GM18909 (cell line): ENCODE results near the gene NDUFS6.

Experiments used
- ATAC-seq: cut with Tn5 transposase; IDR thresholded peaks from one replicate; pipeline ENCODE4 v1.9.1; 2021; ENCODE audit warnings: mild to moderate bottlenecking; ENCODE audit not compliant: unreplicated experiment, poor library complexity

The NDUFS6 gene

DNA sequence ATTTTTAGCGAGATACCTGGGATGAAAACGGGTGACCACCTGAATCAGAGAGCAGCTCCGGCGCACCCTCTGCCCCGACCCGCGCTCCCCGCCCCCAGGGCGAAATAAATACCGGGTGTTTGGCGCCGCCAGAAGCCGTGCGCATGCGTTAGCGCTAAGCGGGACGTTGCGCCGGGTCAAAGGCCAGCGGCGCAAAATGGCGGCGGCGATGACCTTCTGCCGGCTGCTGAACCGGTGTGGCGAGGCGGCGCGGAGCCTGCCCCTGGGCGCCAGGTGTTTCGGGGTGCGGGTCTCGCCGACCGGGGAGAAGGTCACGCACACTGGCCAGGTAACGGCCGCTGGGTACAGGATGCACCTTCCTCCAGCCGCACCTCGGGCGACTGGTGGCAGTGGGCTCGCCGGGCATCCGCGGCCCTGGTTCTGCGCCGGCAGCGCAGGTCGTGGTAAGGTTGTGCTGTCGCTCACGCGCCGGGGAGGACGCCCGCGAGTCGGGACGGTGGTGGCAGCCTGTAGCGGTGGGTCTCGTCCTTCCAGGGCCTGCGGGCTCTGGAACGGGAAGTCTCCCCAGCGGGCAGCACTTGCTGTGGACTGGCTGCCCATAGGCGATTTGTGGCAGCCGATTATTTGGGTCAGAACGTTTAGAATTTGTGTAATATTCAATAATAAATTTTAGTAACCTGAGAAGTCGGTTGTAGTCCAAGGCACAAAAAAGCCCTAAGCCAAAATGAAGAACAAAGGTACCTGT, at the start of gene NDUFS6:
TSS of gene NDUFS6 (plus strand) at position 186 of the 745 bp plus-strand sequence. CDS start at position 197, 11 bp downstream.
- peak; percentile 63 for ATAC-seq

DNA sequence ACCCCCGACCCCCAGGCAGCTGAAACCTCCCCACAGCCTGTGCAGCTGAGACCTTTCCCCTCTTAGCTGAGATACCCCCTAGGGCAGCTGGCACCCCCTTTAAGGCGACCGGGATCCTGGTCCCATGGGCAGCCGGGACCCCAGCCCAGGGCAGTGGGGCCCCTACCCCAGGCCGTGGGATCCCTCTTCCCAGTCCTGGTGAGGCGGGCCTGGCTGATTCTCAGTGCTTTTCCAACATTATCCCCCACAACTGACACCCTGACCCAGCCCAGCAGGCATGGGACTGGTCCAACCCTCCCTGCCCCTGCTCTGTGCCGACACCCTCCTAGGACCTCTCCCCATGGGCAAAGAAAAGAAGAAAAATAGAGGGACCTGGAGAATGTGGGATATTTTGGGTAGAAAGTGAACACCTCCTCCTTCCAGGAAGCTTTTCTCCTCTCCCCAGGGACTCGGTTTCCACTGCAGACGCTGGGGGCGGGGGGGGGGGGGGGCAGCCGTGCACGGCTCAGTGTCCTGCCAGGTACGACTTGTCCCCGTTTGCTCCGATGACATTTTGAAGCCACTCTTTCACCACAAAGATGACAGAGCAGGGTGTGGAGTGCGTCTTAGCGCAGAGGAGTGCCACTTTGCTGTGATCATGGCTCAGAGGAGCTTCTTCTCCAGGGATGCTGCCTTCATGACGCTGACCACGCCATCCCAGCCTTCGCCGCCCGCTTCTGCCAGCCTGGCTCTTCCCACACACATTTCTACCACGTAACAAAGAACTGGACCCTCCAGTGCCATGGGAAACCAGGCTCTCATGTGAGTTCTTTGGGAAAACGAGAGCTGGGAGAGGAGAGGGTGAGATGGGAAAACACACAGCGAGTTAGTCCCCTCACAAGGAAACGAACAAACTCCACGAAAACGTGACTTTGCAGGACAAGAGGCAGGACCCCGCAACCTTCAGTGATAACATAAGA, 49.1 kb upstream of the NDUFS6 start:
- no peak for ATAC-seq

DNA sequence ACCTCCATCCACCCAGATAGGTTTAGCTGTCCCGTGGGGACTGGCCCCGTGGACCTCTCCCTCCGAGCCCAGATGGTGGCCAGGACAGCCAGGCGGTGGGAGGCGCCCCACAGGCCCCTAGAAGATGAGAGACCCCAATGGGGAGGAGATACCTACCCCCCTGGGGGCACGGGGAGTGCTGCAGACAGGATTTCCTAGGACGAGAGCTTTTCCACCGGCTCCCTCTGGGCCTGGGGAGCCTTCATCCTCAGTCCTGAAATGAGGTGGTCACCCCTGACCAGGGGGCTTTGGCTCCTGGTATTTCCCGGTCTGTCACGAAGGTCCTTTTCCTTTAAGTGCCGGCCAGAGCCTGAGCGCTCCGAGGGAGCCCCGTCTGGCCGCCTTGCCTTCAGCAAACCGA, 48.3 kb upstream of the NDUFS6 start:
- no peak for ATAC-seq

DNA sequence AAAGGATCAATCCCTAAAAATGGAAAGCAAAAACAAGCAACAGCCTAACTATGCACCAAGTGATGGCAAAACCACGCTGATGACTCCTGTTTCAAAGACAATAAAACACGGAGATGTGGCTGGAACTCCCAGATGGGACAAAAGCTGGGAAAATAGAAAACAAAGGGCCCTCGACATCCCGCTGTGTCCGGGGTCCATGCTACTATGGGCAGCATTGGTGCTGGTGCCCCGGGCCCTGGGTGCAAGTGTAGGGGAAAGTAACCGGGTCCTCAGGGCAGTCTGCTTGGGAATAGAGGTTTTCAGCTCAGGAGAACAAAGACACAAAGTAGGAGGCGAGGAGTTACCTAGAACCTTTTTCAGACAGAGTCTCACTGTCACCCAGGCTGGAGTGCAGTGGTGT, 47.7 kb upstream of the NDUFS6 start:
- no peak for ATAC-seq

DNA sequence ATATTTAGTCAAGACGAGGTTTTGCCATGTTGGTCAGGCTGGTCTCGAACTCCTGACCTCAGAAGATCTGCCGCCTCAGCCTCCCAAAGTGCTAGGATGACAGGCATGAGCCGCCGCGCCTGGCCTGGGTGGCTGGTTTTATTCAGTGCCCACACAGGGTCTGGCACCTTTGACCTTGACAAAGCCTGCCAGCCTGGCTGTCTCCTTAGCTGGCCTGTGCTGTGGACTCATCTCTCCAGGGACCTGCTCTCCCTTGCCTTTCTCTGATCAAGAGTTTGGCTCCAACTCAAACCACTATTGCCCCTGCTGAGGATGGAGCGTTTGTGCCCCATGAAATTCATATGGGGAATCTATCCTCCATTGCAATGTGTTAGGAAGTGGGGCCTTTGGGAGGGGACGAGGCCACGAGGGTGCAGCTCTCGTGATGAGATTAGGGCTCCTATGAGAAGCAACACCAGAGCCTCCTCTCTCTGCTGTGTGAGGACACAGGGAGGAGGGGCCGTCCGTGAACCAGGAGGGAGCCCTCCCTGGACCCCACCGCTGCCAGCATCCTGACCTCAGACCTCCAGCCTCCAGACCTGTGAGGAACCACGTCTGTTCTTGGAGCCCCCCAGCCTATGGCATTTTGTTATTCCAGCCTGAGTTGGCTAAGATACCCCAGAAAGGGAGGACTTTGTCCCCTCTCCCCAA, 46.5 kb upstream of the NDUFS6 start:
- no peak for ATAC-seq

DNA sequence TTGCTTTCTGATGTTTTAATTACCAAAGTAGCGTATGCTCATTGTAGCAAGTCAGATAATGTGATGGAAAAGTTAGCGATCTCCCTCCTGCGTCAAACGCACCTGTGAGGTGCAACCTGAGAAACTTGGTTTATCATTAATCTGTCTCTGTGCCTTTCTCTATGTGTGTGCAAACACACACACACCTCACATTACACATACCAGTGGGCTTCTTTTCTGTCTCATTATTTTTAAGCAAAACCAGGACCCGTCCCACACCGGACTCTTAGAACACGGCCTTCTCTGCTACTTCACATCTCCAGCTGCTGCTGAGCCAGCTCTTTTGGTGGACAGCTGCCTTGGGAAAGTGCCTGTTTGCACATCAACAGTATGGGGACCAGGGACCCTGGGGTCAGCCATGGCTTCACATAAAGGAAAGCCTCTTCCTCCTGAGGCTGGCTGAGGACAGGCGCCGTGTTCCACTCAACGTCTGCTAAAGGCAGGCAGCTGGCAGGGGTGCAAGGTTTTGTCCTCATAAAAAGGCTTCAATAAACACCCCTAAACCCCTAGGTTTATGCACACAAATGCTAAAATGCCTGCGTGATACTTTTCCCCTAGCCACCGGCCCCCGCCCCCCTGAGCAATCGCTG, 45.8 kb upstream of the NDUFS6 start:
- no peak for ATAC-seq

DNA sequence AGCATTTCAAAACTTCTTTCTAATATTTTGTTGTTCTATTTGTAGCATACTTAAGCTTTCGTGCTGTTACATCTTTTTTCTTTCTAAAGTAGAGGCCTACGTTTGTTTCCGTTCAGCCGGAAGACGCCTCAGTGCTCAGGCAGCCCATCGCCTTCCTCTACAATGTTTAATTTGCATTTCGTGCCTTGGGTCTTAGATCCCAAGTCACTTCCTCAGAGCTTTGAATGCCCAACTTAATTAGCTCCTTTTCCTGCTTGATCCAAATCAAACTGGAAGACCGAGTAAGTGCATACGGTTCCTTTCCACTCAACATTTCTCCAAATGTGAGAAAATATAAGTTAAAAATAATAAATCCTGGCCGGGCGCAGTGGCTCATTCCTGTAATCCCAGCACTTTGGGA, 44.7 kb upstream of the NDUFS6 start:
- ATAC-seq, result no peak

DNA sequence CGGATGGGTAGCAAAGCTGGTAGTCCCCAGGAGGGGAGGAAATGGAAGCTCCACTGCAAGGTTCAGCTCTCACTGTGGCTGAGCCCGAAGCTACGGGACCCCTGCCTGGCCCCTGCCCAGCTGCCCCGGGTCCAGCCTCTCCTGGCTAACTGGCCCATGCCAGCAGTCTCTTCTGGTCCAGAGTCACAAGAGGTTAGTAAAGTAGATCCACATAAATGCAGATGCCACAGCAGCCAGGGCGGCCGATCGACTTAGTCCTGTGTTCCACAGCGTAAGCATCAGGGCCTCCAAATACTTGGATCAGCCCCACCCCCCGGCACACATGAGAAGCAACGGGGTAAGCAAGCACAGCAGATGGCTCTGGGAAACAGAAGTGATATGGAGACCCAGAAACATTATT, 43.7 kb upstream of the NDUFS6 start:
- no peak for ATAC-seq

DNA sequence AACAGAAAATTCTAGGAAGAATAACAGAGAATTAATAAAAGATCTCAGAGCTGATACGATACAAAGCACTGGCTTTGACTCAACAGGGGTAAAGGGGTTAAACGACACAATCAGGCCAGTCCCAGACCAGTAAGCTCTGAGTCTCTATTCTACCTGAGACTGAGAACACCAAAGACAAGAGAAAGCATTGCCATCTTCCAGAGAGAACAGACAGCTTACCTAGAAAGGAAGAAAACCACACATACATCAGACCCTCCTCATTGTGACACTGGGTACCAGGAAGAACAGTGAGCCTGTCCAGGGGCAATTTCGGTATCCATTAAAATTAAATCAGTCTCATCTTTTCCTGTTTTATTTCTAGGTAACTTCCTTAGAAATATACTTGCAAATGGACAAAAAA, 42.6 kb upstream of the NDUFS6 start:
- no peak for ATAC-seq

DNA sequence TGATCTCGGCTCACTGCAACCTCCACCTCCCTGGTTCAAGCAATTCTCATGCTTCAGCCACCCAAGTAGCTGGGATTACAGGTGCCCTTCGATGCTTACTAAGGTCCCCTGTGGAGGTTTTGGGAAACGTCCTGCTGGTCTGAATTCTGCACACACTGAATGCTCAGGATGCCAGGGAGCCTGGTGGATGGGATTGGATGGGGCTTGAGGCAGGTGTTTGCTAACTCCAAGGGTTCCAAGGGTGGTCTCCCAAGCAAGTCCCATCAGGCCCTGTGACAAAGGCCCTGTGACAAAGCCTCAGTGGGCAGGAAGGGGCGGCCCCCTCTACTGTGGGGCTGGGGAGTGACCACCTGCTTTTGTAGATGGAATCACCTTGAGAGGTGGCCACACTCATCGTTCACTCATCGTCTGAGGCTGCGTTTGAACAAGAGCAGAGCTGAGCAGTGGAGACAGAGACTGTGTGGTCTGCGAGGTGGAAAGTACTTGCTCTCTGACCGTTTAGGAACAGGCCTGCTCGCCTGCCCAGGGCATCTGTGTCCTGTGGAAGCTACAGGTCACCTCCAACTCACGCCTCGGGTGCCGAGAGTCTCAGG, 41.7 kb upstream of the NDUFS6 start:
- no peak for ATAC-seq

DNA sequence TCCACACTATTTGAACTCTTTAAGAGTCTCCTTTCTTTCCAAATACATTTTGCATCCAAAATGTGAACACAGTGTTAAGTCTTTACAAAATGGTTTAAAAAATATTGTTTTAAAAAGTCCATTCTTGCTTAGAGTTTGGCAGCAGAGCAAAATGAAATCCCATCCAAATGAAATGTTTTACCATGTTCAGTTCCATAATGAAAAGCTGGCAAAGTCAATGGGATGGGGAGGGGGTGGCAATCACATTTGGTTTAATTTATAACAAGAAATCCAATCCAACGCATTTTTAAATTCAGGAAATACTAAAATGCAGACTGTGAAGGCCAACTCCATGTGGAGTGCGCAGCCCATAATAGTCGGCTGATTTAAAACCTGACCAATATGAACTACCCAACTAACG, 41.0 kb upstream of the NDUFS6 start:
- ATAC-seq, result no peak

DNA sequence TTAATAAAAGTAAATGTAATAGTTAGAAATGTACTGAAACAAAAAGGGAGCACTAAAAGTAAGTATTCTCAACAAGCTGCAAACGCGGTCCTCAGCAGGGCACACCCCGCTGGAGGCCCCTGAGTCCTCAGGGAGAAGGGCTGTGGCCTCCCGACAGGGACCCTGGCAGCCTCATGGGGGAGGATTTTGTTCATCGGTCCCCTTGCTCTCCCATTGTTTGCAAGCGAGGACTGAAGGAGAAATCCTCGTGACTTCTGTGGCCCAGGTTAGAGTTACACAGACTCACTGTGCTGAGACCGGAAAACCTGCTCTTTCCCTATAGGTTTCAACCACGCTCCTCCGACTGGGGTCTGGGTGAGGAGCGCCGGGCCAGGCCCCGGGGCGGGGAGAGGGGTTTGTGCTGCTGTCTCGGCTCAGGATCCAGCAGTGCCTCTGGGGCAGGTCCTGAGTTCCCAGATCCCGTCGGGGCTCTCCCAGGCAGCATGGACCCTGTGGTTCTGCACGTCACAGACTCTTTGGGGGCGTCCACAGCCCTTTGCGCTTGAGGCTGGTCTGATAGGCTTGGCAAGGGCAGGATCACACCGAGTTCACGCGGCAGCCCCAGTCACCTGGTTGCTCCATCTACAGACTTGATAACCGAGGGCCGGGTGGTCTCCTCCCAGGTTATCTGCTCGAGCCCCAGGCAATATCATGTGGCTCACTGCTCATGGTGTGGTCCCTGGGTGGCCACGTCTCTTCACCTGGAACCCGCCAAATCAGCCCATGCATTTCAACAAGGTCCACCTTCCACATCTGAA, 40.4 kb upstream of the NDUFS6 start:
- no peak for ATAC-seq

DNA sequence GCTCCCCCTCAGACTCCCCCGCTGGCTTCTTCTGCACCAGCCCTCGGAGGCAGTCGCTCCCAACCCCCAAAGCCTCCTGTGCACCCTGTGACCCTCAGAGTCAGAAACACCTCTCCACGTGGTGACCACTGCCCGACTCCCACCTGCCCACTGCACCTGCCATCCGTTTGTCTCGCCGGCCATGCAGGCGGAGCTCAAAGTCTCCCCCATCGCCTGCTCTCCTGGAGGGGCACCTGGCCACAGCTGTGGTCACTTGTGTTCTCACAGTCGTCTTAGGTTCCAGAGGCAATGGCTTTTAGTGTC, 39.8 kb upstream of the NDUFS6 start:
- ATAC-seq, result no peak

DNA sequence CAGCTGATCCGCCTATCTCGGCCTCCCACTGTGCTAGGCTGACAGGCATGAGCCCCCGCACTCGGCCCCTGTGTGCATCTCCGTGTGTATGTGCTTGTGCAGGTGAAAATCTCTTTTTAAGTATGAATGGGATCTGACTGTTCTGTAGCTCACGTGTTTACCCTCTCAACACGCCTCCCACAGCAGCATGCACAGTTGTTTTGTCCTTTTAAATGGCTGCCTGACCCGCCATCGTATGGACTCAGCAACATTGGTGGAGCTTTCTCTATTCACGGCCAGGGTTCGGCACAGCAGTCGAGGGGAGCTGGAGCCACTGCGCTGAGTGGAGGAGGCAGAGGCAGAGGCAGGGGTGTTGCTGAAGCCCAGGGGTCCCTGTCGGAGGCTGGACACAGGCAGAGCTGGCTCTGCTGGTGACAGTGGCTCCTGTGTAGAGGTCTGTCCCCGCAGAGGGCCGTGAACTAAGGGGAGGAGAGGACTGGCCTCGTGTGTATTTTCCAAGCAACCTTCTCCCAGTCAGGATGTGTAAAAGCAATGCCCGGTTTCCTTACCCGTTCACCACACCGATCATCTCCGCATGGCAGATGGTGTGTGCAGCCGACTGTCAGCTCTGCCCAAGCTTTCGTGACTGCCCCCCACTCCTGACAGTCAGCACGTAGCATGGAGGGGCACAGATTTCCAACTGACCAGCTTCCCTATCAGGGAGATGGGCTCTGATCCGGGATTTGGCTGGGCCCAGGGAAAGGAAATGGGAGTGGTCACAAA, 38.9 kb upstream of the NDUFS6 start:
- ATAC-seq, result no peak

DNA sequence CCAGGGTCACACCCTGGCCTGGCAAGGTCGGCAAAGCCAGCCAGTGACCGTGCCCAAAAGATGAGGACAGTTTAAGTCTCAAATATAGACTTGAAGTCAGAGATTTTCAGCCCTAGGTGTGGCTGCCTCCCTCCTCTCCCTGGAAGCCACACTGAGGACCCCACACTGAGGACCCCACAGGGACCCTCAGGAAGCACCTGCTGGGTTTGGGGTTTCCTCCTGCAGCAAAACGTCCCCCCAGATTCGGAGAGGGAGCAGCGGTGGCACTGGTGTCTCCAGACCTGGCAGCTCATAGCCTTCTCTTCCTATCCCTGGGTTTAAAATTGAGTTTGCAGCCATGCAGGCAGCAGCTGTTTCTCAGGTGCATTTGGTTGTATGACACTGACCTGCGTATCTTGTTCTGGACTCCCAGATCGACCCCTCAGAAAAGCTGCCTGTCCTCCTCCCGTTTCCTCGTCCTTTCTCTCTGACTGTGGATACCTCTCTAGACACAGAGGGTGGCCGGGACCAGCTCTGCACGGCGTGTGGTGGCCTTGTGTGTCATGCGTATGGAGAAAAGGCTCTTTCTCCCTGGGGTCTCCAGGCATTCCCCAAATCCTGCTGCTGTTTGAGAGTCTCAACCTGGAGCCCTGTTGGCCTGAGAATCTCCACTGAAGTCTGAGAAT, 38.2 kb upstream of the NDUFS6 start:
- no peak for ATAC-seq

DNA sequence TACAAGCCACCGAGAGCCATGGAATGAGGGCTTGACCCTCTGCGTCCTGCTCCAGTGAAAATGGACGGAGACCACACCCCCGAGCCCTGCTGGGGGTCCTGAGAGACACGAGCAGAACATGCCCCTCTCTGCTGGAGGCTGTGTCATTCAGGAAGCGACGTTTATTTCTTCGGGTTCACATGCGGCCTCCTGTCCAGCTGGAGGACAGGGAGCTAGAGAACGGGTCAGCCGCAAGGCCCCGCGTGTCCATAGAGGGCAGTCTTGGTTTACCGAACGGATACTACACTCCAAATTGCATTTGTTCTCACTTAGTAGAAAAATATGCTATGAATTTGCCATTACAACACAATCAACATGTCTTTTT, 37.7 kb upstream of the NDUFS6 start:
- no peak for ATAC-seq

DNA sequence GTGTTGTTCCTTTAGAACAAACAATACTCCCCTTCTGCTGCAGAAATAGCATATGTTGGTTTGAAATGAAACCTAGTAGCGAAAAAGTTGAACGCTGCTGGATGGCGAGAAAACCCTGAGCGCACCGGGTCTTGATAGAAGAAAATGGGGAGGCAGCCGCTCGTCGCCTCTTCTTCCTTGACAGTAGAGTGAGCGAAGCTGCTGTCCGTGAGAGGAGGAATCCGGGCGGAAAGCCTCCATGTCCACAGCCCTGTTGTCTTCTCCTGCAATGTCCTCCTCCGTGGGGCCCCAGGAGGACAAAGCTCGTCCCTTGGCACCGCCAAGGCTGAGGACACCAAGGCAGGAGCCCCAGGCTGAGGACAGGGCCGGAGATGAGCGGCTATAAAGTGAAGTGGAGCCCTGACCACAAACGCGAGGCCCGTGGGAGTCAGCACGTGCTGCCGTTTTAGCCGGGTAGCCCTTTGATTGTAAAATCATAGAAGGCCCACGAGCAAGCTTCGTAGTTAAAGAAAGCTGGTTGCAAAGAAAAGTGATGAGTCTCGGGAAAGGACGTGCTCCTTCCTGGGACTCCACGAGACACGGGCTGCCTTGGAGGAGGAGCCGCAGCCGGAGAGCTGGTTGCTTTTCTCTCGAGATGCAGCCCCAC, 37.1 kb upstream of the NDUFS6 start:
- no peak for ATAC-seq

DNA sequence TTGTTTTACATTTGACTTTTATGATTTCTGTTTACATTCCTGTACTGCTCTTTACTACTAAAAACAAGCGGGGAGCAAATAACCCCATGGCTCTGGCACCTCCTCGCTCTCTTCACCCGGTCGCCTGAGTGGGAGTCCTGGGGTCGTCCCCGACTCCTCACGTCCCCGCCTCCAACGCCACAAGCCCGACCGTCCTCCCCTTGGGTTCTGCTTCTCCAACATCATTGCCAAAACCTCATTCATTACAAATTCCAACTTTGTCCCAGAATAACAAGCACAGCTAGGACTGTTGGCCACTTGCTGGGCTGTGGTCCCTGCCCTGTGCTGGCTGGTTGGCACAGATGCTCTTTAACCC, 36.6 kb upstream of the NDUFS6 start:
- ATAC-seq, result no peak
